T-cell (primary cell): ENCODE results near the gene JARID2. TPM values are rescaled to one million over a fixed set of nuclear protein-coding genes. Genes with fewer than 3 reads are reported as not detected.

Experiments
- ATAC-seq, 4 experiments: fragments of 200-7000 bp in 3 of 4; fragments of 150-1000 bp in 1 of 4; cut with Tn5 transposase; replicated peaks in 1 of 4; 1 replicate in 3 of 4; 2 replicates in 1 of 4; pipeline ENCODE4 v1.10.0; 2021; ENCODE audit warnings: moderate library complexity in 3 of 4, mild to moderate bottlenecking in 2 of 4, moderate number of reproducible peaks in 1 of 4
- CTCF ChIA-PET, 2 donors: fragments of 300-600 bp; sonication (Branson Sonifier 250); formaldehyde crosslinking; loops; one replicate each; lab custom pipeline; 2022; ENCODE audit warnings: antibody characterized with exemption in 2 of 2; lab: Charles Lee
- POLR2A ChIA-PET, 2 donors: fragments of 300-600 bp; sonication (Branson Sonifier 250); formaldehyde crosslinking; loops; one replicate each; lab custom pipeline; 2022; ENCODE audit warnings: antibody characterized with exemption in 2 of 2; lab: Charles Lee
- DNase-seq, 35 experiments: peaks; one replicate each; pipeline versions ENCODE4 v3.0.0 to v3.0.0-alpha.2; 2013 to 2023
- H3K27ac ChIP-seq: one replicate; pipeline ENCODE4 v1.5.1; 2013; ENCODE audit warnings: low read length
- H3K27me3 ChIP-seq, 2 experiments: replicated peaks in 1 of 2; 1 replicate in 1 of 2; 2 replicates in 1 of 2; pipeline versions ENCODE4 v1.6.1 to v1.7.0; 2013; ENCODE audit warnings: low read length in 1 of 2, mixed read lengths in 1 of 2; ENCODE audit not compliant: control insufficient read depth in 2 of 2, insufficient read depth in 2 of 2; ENCODE audit errors: extremely low read depth in 1 of 2
- H3K36me3 ChIP-seq, 2 donors: 1 replicate in 1 of 2; 2 replicates in 1 of 2; pipeline versions ENCODE4 v1.6.1 to v1.7.0; 2013; ENCODE audit warnings: low read length in 1 of 2; ENCODE audit not compliant: control insufficient read depth in 2 of 2, insufficient read depth in 1 of 2; ENCODE audit errors: extremely low read depth in 1 of 2
- H3K4me1 ChIP-seq, 2 experiments: 1 replicate in 1 of 2; 2 replicates in 1 of 2; pipeline versions ENCODE4 v1.6.1 to v1.7.0; 2013; ENCODE audit warnings: low read length in 2 of 2, mixed read lengths in 1 of 2; ENCODE audit not compliant: insufficient read depth in 2 of 2, control insufficient read depth in 1 of 2; ENCODE audit errors: extremely low read depth in 1 of 2
- H3K4me3 ChIP-seq, 2 donors: 1 replicate in 1 of 2; 2 replicates in 1 of 2; pipeline versions ENCODE4 v1.5.1 to v1.7.0; 2013; ENCODE audit warnings: mild to moderate bottlenecking in 2 of 2, low read length in 1 of 2, moderate library complexity in 1 of 2; ENCODE audit not compliant: control insufficient read depth in 1 of 2; ENCODE audit errors: extremely low read depth in 1 of 2
- H3K9me3 ChIP-seq: 2 replicates; pipeline ENCODE4 v1.7.0; 2013
- H3K27ac Mint-ChIP-seq, 2 donors: one replicate each; pipeline ENCODE4 v1.8.0; 2020 to 2021; ENCODE audit warnings: mild to moderate bottlenecking in 2 of 2, mixed read lengths in 2 of 2
- H3K27me3 Mint-ChIP-seq, 2 donors: one replicate each; pipeline ENCODE4 v1.8.0; 2021 to 2022; ENCODE audit warnings: mixed read lengths in 2 of 2
- H3K36me3 Mint-ChIP-seq: one replicate; pipeline ENCODE4 v1.8.0; 2021; ENCODE audit warnings: mixed read lengths
- H3K4me1 Mint-ChIP-seq, 3 donors: one replicate each; pipeline ENCODE4 v1.8.0; 2020 to 2022; ENCODE audit warnings: mixed read lengths in 3 of 3, mild to moderate bottlenecking in 1 of 3
- H3K4me3 Mint-ChIP-seq, 3 donors: one replicate each; pipeline ENCODE4 v1.8.0; 2020 to 2022; ENCODE audit warnings: mild to moderate bottlenecking in 3 of 3, mixed read lengths in 3 of 3, moderate library complexity in 3 of 3
- H3K9me3 Mint-ChIP-seq, 3 donors: one replicate each; pipeline ENCODE4 v1.8.0; 2020 to 2022; ENCODE audit warnings: mixed read lengths in 3 of 3
- WGBS: methylation state at CpG from one replicate; pipeline ENCODE4 v1.1.5; 2013; ENCODE audit warnings: missing lambda C conversion rate; ENCODE audit not compliant: insufficient coverage; 5-methylcytosine and 5-hydroxymethylcytosine counted together
- total RNA-seq, 35 experiments: library from RNA in 6 of 35; stranded (reverse) in 6 of 35; fragments of 120-200 nt in 1 of 35; gene quantifications; one replicate each; pipeline versions ENCODE4 v1.2.1 to v1.2.4 and lab custom pipeline; 2013 to 2026

JARID2 gene
- total RNA-seq, 5 donors from 2014 or later (not counting 1 experiment from before 2014, with no cell fraction given): 19.8 to 27.9 (median 21.6) TPM

DNA sequence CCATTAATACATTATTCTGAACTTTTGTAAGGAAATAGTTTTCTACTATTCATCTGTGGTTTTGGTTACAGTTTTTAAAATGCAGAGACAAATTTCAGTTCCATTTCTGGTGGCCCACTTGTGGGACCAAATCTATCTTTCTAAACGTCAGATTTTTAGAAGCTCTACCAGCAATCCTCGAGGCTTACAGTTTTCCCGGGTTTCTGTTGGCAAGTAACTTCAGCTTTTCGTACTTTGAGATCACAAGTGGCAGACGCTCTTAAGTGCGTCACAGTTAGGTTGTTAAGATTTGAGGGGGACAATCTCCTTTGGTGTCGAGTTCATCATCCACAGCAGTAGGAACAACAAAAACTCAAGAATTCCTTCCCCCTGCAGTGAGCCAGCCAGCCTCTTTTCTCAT lies 60.0 kb downstream of the JARID2 start:
- peaks cover 70 to 79% (median 79%) of the 10 kb centered on the region in 3 donors for H3K4me1 Mint-ChIP-seq
- Histone ChIP-seq H3K9me3 (no peaks in the 10 kb centered on the region), H3K4me3 (no peak overlapping the region), H3K27me3 (no peaks in the 10 kb centered on the region), H3K27ac (no peak overlapping the region), H3K36me3 (no peaks in the 10 kb centered on the region), H3K4me1 (peaks cover 25 to 30% of the 10 kb centered on the region in 2 experiments)
- ChIA-PET CTCF (interaction anchor here in 1 of 2 donors (0.7 kb wide), 1 partner anchor 39 kb away, joined by 5 read pairs; no protein-coding TSS in a partner anchor), POLR2A (interaction anchor here in 1 of 2 donors (0.7 kb wide), 1 partner anchor 362 kb away, joined by 10 read pairs; no protein-coding TSS in a partner anchor)
- ATAC-seq (no peak), DNase-seq (no peak)
- WGBS: 17% methylated on average over 1 of the region's 7 CpGs
- H3K4me3 Mint-ChIP-seq: peak overlapping the region in 1 of 3 donors; percentile 26
- no peaks in the 10 kb centered on the region for H3K9me3 Mint-ChIP-seq
- H3K27ac Mint-ChIP-seq: peak overlapping the region; percentile 78 to 83
- peaks cover 6% of the 10 kb centered on the region for H3K36me3 Mint-ChIP-seq
- H3K27me3 Mint-ChIP-seq: no peaks in the 10 kb centered on the region

DNA sequence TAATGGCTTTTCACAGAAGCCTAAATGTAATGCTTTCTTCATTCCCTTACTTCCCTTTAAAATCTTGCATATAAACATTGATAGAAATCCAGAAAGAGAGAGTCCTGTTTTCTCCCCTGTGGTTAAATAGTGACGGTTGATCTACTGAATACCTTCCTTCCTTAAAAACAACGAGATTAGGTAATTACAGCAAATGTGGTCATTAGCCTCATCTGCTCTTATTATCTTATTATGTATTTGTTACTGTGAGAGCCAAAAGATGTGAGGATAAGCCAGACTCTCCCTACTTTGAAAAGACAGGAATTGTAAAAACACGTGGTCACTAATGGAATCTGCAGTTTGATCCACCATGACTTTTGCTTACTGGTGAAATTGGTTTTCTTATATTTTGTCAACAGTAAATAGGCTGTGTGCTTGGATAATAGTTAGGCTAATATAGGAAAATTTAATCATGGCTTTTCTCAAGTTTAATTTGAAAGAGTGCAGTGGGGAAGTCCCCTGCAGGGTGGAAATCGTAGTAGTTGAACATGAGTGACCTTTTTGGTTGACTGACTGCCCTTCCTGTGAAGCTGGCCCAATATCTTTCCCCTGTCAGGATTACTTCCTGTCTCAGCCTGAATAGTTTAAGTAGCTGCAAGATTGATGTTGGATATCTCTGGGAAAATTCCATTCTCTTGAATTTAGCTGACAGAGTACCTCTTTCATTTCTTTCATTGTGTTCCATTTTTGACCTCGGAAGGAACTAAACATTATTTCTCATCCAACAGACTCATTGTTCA lies 62.8 kb downstream of the JARID2 start:
- Mint-ChIP-seq H3K27ac (no peak overlapping the region), H3K4me3 (no peak overlapping the region), H3K9me3 (no peaks in the 10 kb centered on the region), H3K4me1 (peaks cover 70 to 84% (median 79%) of the 10 kb centered on the region in 3 donors), H3K36me3 (no peaks in the 10 kb centered on the region), H3K27me3 (no peaks in the 10 kb centered on the region)
- WGBS: 50% methylated on average over 2 of the region's 5 CpGs
- DNase-seq (no peak), ATAC-seq (no peak)
- no peaks in the 10 kb centered on the region for H3K36me3 ChIP-seq
- H3K4me1 ChIP-seq: peaks cover 34 to 53% of the 10 kb centered on the region in 2 experiments
- H3K9me3 ChIP-seq: no peaks in the 10 kb centered on the region
- ChIA-PET CTCF (no interaction called here), POLR2A (no interaction called here)
- H3K4me3 ChIP-seq: no peak overlapping the region
- H3K27ac ChIP-seq: no peak overlapping the region
- no peaks in the 10 kb centered on the region for H3K27me3 ChIP-seq

DNA sequence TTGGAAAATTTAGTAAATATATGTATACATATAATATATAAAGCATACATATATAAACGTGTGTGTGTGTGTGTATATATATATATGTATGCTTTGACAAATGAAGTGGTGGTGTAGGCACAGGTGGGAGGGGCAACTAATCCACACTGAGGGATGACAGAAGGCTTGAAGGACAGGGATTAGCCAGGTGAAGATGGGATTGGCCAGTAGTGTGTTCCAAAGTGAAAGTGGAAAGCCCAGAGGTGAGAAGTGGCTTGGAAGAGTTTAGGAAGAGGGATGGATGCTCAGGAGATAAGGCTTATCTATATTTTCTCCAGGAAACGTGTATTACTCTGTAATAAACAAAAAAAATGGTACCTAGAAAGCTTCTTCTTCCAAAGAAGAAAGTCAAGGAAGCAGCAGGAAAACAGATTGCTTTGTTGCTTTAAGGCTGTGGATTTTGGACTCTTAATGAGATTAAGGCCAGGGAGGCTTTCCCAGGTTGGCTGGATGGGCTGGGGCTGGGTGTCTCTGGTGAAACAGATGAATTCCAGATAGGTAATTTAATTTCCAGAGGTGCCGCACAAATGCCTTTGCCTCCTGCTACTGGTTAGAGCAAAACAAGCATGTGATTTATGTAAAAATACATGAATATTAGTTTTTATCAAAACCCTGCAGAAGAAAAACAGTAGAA lies 63.9 kb downstream of the JARID2 start:
- H3K27me3 ChIP-seq: no peaks in the 10 kb centered on the region
- H3K4me3 ChIP-seq: no peak overlapping the region
- no peaks in the 10 kb centered on the region for H3K9me3 ChIP-seq
- DNase-seq (no peak), ATAC-seq (no peak)
- no peak overlapping the region for H3K27ac Mint-ChIP-seq
- no peak overlapping the region for H3K27ac ChIP-seq
- no peaks in the 10 kb centered on the region for H3K36me3 ChIP-seq
- peaks cover 34 to 49% of the 10 kb centered on the region in 2 experiments for H3K4me1 ChIP-seq
- H3K36me3 Mint-ChIP-seq: no peaks in the 10 kb centered on the region
- H3K27me3 Mint-ChIP-seq: no peaks in the 10 kb centered on the region
- ChIA-PET CTCF (no interaction called here), POLR2A (interaction anchor here in 1 of 2 donors (0.5 kb wide), 1 partner anchor 935 kb away, joined by 7 read pairs; no protein-coding TSS in a partner anchor)
- no peak overlapping the region for H3K4me3 Mint-ChIP-seq
- H3K4me1 Mint-ChIP-seq: peaks cover 73 to 85% (median 81%) of the 10 kb centered on the region in 3 donors
- WGBS: no CpG with 5 or more reads among the region's 3 CpGs
- no peaks in the 10 kb centered on the region for H3K9me3 Mint-ChIP-seq

DNA sequence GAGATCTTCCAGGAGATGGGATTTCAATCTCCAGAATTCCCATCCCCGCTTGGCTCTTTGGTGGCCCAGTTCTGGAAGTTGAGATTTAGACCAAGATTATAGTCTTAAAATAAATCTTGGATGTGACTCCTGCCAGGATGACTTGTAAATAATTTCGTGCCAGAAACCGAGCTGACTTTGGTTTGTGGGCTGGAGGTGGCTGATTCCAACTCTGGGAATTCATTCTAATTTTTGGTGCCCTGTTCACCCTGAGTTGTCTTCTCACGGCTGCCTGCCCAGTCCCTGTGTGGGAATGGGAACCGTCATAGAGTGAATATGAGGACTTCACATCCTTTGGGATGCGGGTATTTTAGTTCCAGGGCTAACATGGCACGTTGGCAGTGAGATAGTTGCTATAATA lies 64.8 kb downstream of the JARID2 start:
- Mint-ChIP-seq H3K27me3 (no peaks in the 10 kb centered on the region), H3K9me3 (no peaks in the 10 kb centered on the region), H3K4me3 (no peak overlapping the region), H3K36me3 (no peaks in the 10 kb centered on the region), H3K27ac (peak overlapping the region in 1 of 2 donors; percentile 30), H3K4me1 (peaks cover 72 to 82% (median 79%) of the 10 kb centered on the region in 3 donors)
- ChIA-PET POLR2A (interaction anchor here in 1 of 2 donors (0.6 kb wide), 1 partner anchor 63 kb away, joined by 5 read pairs; no protein-coding TSS in a partner anchor), CTCF (interaction anchor here in 1 of 2 donors (0.6 to 0.7 kb wide), 2 partner anchors 68 to 672 kb away, joined by 3 to 4 read pairs; no protein-coding TSS in a partner anchor)
- Histone ChIP-seq H3K36me3 (no peaks in the 10 kb centered on the region), H3K4me1 (peaks cover 29 to 40% of the 10 kb centered on the region in 2 experiments), H3K27me3 (no peaks in the 10 kb centered on the region), H3K4me3 (no peak overlapping the region), H3K9me3 (no peaks in the 10 kb centered on the region), H3K27ac (no peak overlapping the region)
- WGBS: 93% methylated on average over 5 of the region's 7 CpGs
- DNase-seq (no peak), ATAC-seq (no peak)

DNA sequence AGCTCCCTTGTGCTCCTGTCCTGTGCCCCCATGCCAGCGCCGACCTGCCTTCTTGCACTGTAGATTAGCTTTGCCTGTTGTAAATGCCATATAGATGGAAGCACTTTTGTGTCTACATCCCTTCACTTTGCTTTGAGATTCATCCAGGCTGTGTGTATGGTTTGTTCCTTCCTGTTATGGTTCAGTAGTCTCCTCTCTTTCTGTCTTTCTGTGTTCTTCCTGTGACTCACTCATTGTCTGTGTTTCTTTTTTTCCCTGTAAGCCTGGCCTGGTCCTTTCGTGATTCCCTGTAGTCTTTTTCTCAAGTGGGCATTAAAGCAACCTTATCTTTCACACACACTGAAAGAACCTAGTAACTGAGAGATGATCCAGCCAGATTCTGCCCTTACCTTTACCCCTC lies 66.6 kb downstream of the JARID2 start:
- Mint-ChIP-seq H3K27me3 (no peaks in the 10 kb centered on the region), H3K36me3 (no peaks in the 10 kb centered on the region), H3K9me3 (no peaks in the 10 kb centered on the region), H3K4me3 (peak overlapping the region in 2 of 3 donors; percentile 17 to 52), H3K4me1 (peaks cover 78 to 92% (median 88%) of the 10 kb centered on the region in 3 donors), H3K27ac (peak overlapping the region; percentile 34 to 81)
- DNase-seq: no peak
- ATAC-seq: peak; percentile 57 to 89 (median 80)
- no peak overlapping the region for H3K27ac ChIP-seq
- ChIA-PET POLR2A (no interaction called here), CTCF (no interaction called here)
- peaks cover 36 to 41% of the 10 kb centered on the region in 2 experiments for H3K4me1 ChIP-seq
- no peaks in the 10 kb centered on the region for H3K36me3 ChIP-seq
- H3K4me3 ChIP-seq: no peak overlapping the region
- no peaks in the 10 kb centered on the region for H3K27me3 ChIP-seq
- H3K9me3 ChIP-seq: no peaks in the 10 kb centered on the region
- 30% methylated on average over 1 of the region's 3 CpGs for WGBS

DNA sequence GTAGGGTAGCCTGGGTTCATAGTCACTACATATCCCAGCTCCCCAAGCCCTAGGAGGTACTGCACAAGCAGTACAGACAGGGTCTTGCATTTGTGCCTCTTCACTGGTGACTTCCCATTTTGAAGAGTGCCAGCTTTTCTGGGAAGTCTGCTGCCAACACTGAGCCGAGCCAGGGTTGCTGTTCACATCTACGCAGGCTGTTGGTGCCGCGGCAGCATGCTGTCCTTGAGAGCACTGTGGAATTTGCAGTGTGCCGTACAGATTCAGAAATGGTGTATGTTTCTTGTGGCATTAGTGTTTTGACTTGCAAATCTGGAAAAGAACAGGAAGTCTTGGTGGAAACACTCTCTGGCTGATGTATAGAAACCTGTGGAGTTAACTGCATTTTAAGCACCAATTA lies 67.5 kb downstream of the JARID2 start:
- ATAC-seq (no peak), DNase-seq (no peak)
- H3K9me3 ChIP-seq: no peaks in the 10 kb centered on the region
- H3K4me1 ChIP-seq: peaks cover 39 to 50% of the 10 kb centered on the region in 2 experiments
- WGBS: no CpG with 5 or more reads among the region's 5 CpGs
- Mint-ChIP-seq H3K27me3 (no peaks in the 10 kb centered on the region), H3K9me3 (no peaks in the 10 kb centered on the region), H3K4me3 (peak overlapping the region in 1 of 3 donors; percentile 52), H3K36me3 (no peaks in the 10 kb centered on the region), H3K27ac (peak overlapping the region; percentile 6 to 71), H3K4me1 (peaks cover 78 to 92% (median 88%) of the 10 kb centered on the region in 3 donors)
- H3K4me3 ChIP-seq: no peak overlapping the region
- no peaks in the 10 kb centered on the region for H3K27me3 ChIP-seq
- CTCF ChIA-PET: no interaction called here
- POLR2A ChIA-PET: interaction anchor here in 1 of 2 donors (0.6 kb wide), 1 partner anchor 99 kb away, joined by 4 read pairs; no protein-coding TSS in a partner anchor
- H3K27ac ChIP-seq: no peak overlapping the region
- no peaks in the 10 kb centered on the region for H3K36me3 ChIP-seq
